Skeletal muscle satellite cell (primary cell): ENCODE results near the gene SLC15A5.

Source experiments
- H3K27me3 ChIP-seq: 2 replicates; pipeline ENCODE4 v1.7.0; 2013; ENCODE audit warnings: low read length; ENCODE audit not compliant: control insufficient read depth, insufficient read depth
- H3K36me3 ChIP-seq: 2 replicates; pipeline ENCODE4 v1.7.0; 2013; ENCODE audit warnings: mild to moderate bottlenecking, control low read depth, low read length; ENCODE audit not compliant: insufficient read depth
- H3K4me1 ChIP-seq: 2 replicates; pipeline ENCODE4 v1.7.0; 2013; ENCODE audit warnings: low read length; ENCODE audit not compliant: control insufficient read depth, insufficient read depth
- H3K4me2 ChIP-seq: 2 replicates; pipeline ENCODE4 v1.7.0; 2013; ENCODE audit warnings: mild to moderate bottlenecking, low read length
- H3K4me3 ChIP-seq: 2 replicates; pipeline ENCODE4 v1.7.0; 2013; ENCODE audit warnings: low read length
- H3K9ac ChIP-seq: 2 replicates; pipeline ENCODE4 v1.7.0; 2013; ENCODE audit warnings: mild to moderate bottlenecking, low read depth, low read length, moderate library complexity
- H3K9me3 ChIP-seq: replicated peaks from 2 replicates; pipeline ENCODE4 v1.7.0; 2013; ENCODE audit warnings: mild to moderate bottlenecking, control low read depth, low read length

The SLC15A5 gene

GRCh38 chr12:16299403-16299802 lies 21.9 kb upstream of the SLC15A5 start:
- H3K9me3 ChIP-seq: no peaks in the 10 kb centered on the region
- no peaks in the 10 kb centered on the region for H3K36me3 ChIP-seq
- H3K27me3 ChIP-seq: no peaks in the 10 kb centered on the region
- no peak overlapping the region for H3K9ac ChIP-seq
- no peak overlapping the region for H3K4me3 ChIP-seq
- H3K4me2 ChIP-seq: no peak overlapping the region
- H3K4me1 ChIP-seq: no peaks in the 10 kb centered on the region

- no peaks in the 10 kb centered on the region for H3K27me3 ChIP-seq
- no peak overlapping the region for H3K4me2 ChIP-seq
- H3K4me3 ChIP-seq: no peak overlapping the region
- H3K9me3 ChIP-seq: no peaks in the 10 kb centered on the region
- no peak overlapping the region for H3K9ac ChIP-seq
- no peaks in the 10 kb centered on the region for H3K4me1 ChIP-seq
- H3K36me3 ChIP-seq: no peaks in the 10 kb centered on the region
Observed at GRCh38 chr12:16297521-16297920, 20.0 kb upstream of the SLC15A5 start.

DNA sequence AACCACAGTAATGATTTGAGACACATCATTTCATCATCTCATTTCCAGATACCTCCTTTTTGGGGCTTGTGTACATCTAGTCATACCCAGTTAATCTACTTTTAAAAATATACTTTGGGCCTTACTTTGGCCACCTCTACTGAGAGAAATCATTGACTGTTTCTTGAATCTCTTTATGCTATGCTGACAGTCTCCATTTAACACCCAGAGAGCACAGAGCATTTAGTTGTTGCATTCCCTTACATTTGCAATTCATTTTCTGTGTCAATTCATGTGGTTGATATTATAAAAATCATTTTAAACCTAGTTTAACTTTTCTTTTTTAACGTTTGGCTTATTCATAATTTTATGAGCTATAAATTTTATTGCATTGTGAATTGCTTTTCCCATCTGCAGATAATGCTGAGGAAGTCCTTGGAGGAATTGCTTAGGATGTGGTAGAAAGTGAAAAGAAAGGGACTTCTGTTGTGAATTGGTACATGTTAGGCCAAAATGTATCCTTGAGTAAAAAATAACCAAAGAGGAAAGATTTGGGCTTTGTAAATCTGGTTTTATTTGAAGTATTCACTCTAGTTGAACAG lies 17.0 kb upstream of the SLC15A5 start:
- Histone ChIP-seq H3K4me2 (no peak overlapping the region), H3K9me3 (no peaks in the 10 kb centered on the region), H3K36me3 (no peaks in the 10 kb centered on the region), H3K27me3 (no peaks in the 10 kb centered on the region), H3K9ac (no peak overlapping the region), H3K4me3 (no peak overlapping the region), H3K4me1 (no peaks in the 10 kb centered on the region)

DNA sequence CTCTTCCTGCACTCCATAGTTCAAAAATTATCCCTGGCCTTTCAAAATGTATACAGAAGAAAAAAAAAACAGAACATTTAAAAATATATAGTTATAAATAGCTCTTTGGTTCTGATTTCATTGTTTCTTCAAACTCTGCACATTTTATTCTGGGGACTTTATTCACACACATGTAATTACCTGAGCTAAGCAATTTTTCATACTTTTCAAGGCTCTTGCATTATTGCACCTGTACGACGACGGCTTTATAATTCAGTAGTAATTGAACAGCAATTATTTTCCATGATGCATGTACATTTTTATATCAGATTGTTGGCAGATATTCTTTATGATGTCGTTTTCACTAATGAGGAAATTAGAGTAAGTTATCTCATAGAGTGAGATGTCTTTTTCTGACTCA lies 13.5 kb upstream of the SLC15A5 start:
- Histone ChIP-seq H3K4me3 (no peak overlapping the region), H3K36me3 (no peaks in the 10 kb centered on the region), H3K4me1 (peaks cover 2% of the 10 kb centered on the region), H3K4me2 (no peak overlapping the region), H3K9ac (no peak overlapping the region), H3K27me3 (no peaks in the 10 kb centered on the region), H3K9me3 (no peaks in the 10 kb centered on the region)

GRCh38 chr12:16285586-16285985 lies 8.1 kb upstream of the SLC15A5 start:
- Histone ChIP-seq H3K9ac (no peak overlapping the region), H3K27me3 (no peaks in the 10 kb centered on the region), H3K4me3 (no peak overlapping the region), H3K4me1 (peaks cover 9% of the 10 kb centered on the region), H3K9me3 (no peaks in the 10 kb centered on the region), H3K36me3 (no peaks in the 10 kb centered on the region), H3K4me2 (no peak overlapping the region)

- Histone ChIP-seq H3K36me3 (no peaks in the 10 kb centered on the region), H3K27me3 (no peaks in the 10 kb centered on the region), H3K9ac (no peak overlapping the region), H3K4me3 (no peak overlapping the region), H3K9me3 (no peaks in the 10 kb centered on the region), H3K4me1 (peaks cover 9% of the 10 kb centered on the region), H3K4me2 (no peak overlapping the region)
Observed at GRCh38 chr12:16282978-16283377, 5.5 kb upstream of the SLC15A5 start.

DNA sequence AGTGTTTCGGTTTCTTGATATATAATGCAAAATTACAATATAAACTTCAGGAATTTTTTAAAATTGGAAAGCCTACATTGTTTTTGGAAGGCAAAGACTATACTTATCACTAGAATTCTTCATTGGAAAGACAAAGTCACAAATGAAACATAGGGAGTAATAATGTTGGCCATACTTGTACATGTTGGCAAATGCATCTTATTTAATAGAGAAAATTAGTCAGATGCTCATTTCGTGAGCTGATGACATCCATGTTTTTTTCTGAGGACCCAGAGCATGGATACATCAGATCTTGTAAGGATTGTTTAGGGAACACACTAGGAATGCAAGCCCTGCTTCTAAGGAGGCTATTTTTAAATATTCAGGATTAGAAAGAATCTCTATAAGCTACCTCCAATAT lies 4.6 kb upstream of the SLC15A5 start:
- H3K4me2 ChIP-seq: no peak overlapping the region
- H3K27me3 ChIP-seq: no peaks in the 10 kb centered on the region
- no peaks in the 10 kb centered on the region for H3K36me3 ChIP-seq
- no peak overlapping the region for H3K4me3 ChIP-seq
- H3K4me1 ChIP-seq: peaks cover 9% of the 10 kb centered on the region
- no peak overlapping the region for H3K9ac ChIP-seq
- H3K9me3 ChIP-seq: no peaks in the 10 kb centered on the region

- H3K9ac ChIP-seq: no peak overlapping the region
- H3K27me3 ChIP-seq: no peaks in the 10 kb centered on the region
- H3K36me3 ChIP-seq: no peaks in the 10 kb centered on the region
- no peak overlapping the region for H3K4me2 ChIP-seq
- H3K4me3 ChIP-seq: no peak overlapping the region
- H3K9me3 ChIP-seq: no peaks in the 10 kb centered on the region
- peaks cover 8% of the 10 kb centered on the region for H3K4me1 ChIP-seq
Observed at GRCh38 chr12:16281157-16281556, 3.7 kb upstream of the SLC15A5 start.

DNA sequence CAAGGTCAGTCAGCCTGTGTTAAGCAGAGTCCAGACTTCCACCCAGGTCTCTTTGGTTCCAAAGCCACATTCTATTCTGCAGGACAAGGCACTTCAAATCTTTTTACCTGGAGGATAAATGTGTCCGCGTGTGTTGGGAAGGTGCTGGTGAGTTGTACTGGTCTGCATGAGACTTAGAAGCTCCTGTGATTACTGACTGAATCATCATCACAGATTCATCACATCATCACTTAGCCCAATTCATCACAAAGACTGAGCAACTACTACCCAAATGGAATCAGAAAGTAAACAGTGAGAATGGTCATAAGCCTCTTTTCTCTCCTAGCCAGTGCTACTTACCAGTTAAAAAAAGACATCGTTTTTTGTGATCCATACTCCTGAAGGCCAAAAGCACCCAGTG lies 5.3 kb downstream of the SLC15A5 start:
- H3K36me3 ChIP-seq: no peaks in the 10 kb centered on the region

DNA sequence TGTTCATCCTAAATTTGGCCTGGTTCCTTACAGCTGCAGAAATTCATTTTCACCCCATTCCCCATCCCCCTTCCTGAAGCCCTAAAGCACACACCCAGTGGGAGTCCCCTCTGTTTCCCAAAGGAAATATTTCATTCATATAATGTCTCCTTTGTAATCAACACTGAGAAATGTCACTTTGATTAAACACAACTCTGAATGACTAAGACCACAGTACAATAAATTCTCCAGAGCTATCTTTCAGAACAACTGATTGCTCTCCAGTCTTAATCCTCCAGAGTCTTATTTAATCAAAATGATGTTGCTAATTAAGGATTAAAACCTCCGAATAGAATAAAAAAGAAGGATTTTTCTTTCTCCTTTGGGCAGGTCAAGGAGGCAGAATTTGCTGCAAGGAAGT lies 6.4 kb downstream of the SLC15A5 start:
- Histone ChIP-seq H3K9me3 (no peaks in the 10 kb centered on the region), H3K4me2 (no peak overlapping the region), H3K27me3 (no peaks in the 10 kb centered on the region), H3K4me1 (peaks cover 2% of the 10 kb centered on the region), H3K9ac (no peak overlapping the region), H3K4me3 (no peak overlapping the region), H3K36me3 (no peaks in the 10 kb centered on the region)

More for the DNA sequence above, 5.3 kb downstream of the SLC15A5 start:
- no peak overlapping the region for H3K4me2 ChIP-seq
- no peak overlapping the region for H3K4me3 ChIP-seq
- H3K4me1 ChIP-seq: peaks cover 2% of the 10 kb centered on the region
- H3K9me3 ChIP-seq: no peaks in the 10 kb centered on the region
- H3K9ac ChIP-seq: no peak overlapping the region
- H3K27me3 ChIP-seq: no peaks in the 10 kb centered on the region

DNA sequence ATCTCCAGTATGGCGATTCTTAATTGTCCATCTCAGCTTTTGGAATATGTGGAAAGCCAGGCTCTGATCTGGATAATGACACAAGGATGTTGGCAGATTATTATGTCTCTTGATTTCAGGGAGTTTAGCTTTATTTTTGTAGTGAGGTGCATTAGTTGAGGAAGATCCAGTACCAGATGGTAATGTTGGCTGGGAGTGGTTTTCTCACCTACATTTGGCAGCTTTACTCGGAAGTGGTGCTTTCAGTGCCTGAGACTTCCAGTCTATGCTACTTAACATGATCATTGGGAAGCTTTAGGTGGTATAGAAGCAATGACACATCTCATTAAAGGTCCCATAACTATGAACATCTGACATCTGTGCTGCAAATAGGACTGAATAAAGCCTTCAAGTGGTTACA lies 7.5 kb downstream of the SLC15A5 start:
- no peak overlapping the region for H3K9ac ChIP-seq
- H3K4me1 ChIP-seq: peaks cover 2% of the 10 kb centered on the region
- H3K4me3 ChIP-seq: no peak overlapping the region
- no peaks in the 10 kb centered on the region for H3K9me3 ChIP-seq
- H3K4me2 ChIP-seq: no peak overlapping the region
- H3K36me3 ChIP-seq: no peaks in the 10 kb centered on the region
- no peaks in the 10 kb centered on the region for H3K27me3 ChIP-seq

DNA sequence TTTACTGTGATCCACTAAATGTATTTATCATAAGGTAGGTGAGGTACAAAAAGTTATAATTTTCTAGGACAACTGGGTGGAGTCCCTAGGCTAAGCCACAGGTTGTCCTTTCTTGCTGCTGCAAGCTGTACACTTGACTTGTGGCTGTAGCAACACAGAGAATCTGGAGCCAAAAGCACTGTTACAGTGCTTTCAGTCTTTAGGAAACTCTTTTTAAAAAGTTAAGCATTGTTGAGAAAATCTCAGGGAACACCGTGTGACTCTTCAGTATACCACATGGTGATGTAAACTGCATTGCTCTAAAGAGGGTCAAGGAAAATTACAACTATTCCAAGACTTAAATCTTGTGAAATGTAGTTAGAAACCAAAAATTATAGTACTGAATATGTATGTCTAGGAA lies 11.4 kb downstream of the SLC15A5 start:
- H3K36me3 ChIP-seq: no peaks in the 10 kb centered on the region
- H3K9me3 ChIP-seq: no peaks in the 10 kb centered on the region
- no peaks in the 10 kb centered on the region for H3K27me3 ChIP-seq
- no peak overlapping the region for H3K9ac ChIP-seq
- H3K4me3 ChIP-seq: no peak overlapping the region
- no peak overlapping the region for H3K4me2 ChIP-seq
- no peaks in the 10 kb centered on the region for H3K4me1 ChIP-seq
